H9 (cell line): Measurements from ENCODE around the gene ADAMTS17. TPM values are rescaled to one million over a fixed set of nuclear protein-coding genes. Genes with fewer than 3 reads are reported as not detected.

ENCODE experiments used
- DNase-seq: peaks from one replicate; pipeline ENCODE4 v3.0.0-alpha.2; 2017
- H2AFZ ChIP-seq: one replicate; pipeline ENCODE4 v1.6.1; 2013; ENCODE audit warnings: mild to moderate bottlenecking, low read length, control low read depth, moderate library complexity
- H2AK5ac ChIP-seq: 2 replicates; pipeline ENCODE4 v1.6.1; 2013; ENCODE audit warnings: low read length, control low read depth, mixed read lengths; ENCODE audit not compliant: insufficient read length
- H2BK120ac ChIP-seq: one replicate; pipeline ENCODE4 v1.6.1; 2013; ENCODE audit warnings: low read depth, mild to moderate bottlenecking, low read length, control low read depth, inconsistent platforms; ENCODE audit not compliant: poor library complexity, severe bottlenecking
- H2BK12ac ChIP-seq: 2 replicates; pipeline ENCODE4 v1.6.1; 2013; ENCODE audit warnings: low read length, control low read depth, mixed read lengths, low read depth; ENCODE audit not compliant: insufficient read length
- H2BK15ac ChIP-seq: 2 replicates; pipeline ENCODE4 v1.6.1; 2013; ENCODE audit warnings: low read depth, low read length, control low read depth
- H2BK20ac ChIP-seq: one replicate; pipeline ENCODE4 v1.6.1; 2013; ENCODE audit warnings: low read depth, mild to moderate bottlenecking, low read length, control low read depth, inconsistent platforms; ENCODE audit not compliant: poor library complexity, severe bottlenecking
- H2BK5ac ChIP-seq: 2 replicates; pipeline ENCODE4 v1.6.1; 2013; ENCODE audit warnings: low read length, control low read depth, mixed read lengths; ENCODE audit not compliant: insufficient read length
- H3K14ac ChIP-seq: 2 replicates; pipeline ENCODE4 v1.6.1; 2013; ENCODE audit warnings: low read length, control low read depth; ENCODE audit not compliant: insufficient read depth
- H3K18ac ChIP-seq: 2 replicates; pipeline ENCODE4 v1.6.1; 2013; ENCODE audit warnings: low read depth, mild to moderate bottlenecking, mixed read lengths, low read length, control low read depth; ENCODE audit not compliant: insufficient read length
- H3K23ac ChIP-seq: 2 replicates; pipeline ENCODE4 v1.6.1; 2013; ENCODE audit warnings: low read length, control low read depth, mixed read lengths, low read depth; ENCODE audit not compliant: insufficient read length
- H3K23me2 ChIP-seq: 2 replicates; pipeline ENCODE4 v1.6.1; 2013; ENCODE audit warnings: low read depth, mild to moderate bottlenecking, mixed read lengths, low read length, control low read depth; ENCODE audit not compliant: insufficient read length, poor library complexity, severe bottlenecking
- H3K27ac ChIP-seq: 2 replicates; pipeline ENCODE4 v1.5.1; 2013; ENCODE audit warnings: low read length, control low read depth, mixed read lengths, low read depth; ENCODE audit not compliant: insufficient read length
- H3K27me3 ChIP-seq: 2 replicates; pipeline ENCODE4 v1.6.1; 2013; ENCODE audit warnings: low read length, control low read depth, inconsistent platforms; ENCODE audit not compliant: insufficient read depth
- H3K4ac ChIP-seq: 2 replicates; pipeline ENCODE4 v1.6.1; 2013; ENCODE audit warnings: low read depth, mild to moderate bottlenecking, control low read depth, inconsistent platforms, low read length, moderate library complexity
- H3K4me1 ChIP-seq: 2 replicates; pipeline ENCODE4 v1.6.1; 2013; ENCODE audit warnings: low read length, control low read depth, inconsistent platforms; ENCODE audit not compliant: insufficient read depth
- H3K4me2 ChIP-seq: 2 replicates; pipeline ENCODE4 v1.6.1; 2013; ENCODE audit warnings: low read length, control low read depth, mixed read lengths; ENCODE audit not compliant: insufficient read length, insufficient read depth
- H3K56ac ChIP-seq: 2 replicates; pipeline ENCODE4 v1.6.1; 2013; ENCODE audit warnings: low read depth, mild to moderate bottlenecking, mixed read lengths, low read length, control low read depth; ENCODE audit not compliant: insufficient read length
- H3K79me1 ChIP-seq: 2 replicates; pipeline ENCODE4 v1.6.1; 2013; ENCODE audit warnings: low read depth, mild to moderate bottlenecking, moderate library complexity, low read length, control low read depth, inconsistent platforms; ENCODE audit not compliant: insufficient read depth, poor library complexity, severe bottlenecking
- H3K79me2 ChIP-seq: 2 replicates; pipeline ENCODE4 v1.6.1; 2013; ENCODE audit warnings: low read length, control low read depth, inconsistent platforms; ENCODE audit not compliant: insufficient read depth
- H3K9ac ChIP-seq: 2 replicates; pipeline ENCODE4 v1.6.1; 2013; ENCODE audit warnings: low read length, control low read depth, mixed read lengths; ENCODE audit not compliant: insufficient read length; ENCODE audit errors: extremely low read depth
- H3K9me3 ChIP-seq: one replicate; pipeline ENCODE4 v1.6.1; 2013; ENCODE audit warnings: low read depth, low read length, inconsistent platforms; ENCODE audit not compliant: control insufficient read depth
- H3T11ph ChIP-seq: one replicate; pipeline ENCODE4 v1.6.1; 2013; ENCODE audit warnings: mild to moderate bottlenecking, low read length, control low read depth, inconsistent platforms
- H4K20me1 ChIP-seq: one replicate; pipeline ENCODE4 v1.6.1; 2013; ENCODE audit not compliant: control insufficient read depth, insufficient read length, insufficient read depth
- H4K5ac ChIP-seq: 2 replicates; pipeline ENCODE4 v1.6.1; 2013; ENCODE audit warnings: low read depth, mild to moderate bottlenecking, mixed read lengths, low read length, control low read depth; ENCODE audit not compliant: insufficient read length
- H4K8ac ChIP-seq: replicated peaks from 2 replicates; pipeline ENCODE4 v1.6.1; 2013; ENCODE audit warnings: low read length, control low read depth, mixed read lengths, low read depth; ENCODE audit not compliant: insufficient read length
- H4K91ac ChIP-seq: 2 replicates; pipeline ENCODE4 v1.6.1; 2013; ENCODE audit warnings: low read depth, mild to moderate bottlenecking, moderate library complexity, mixed read lengths, low read length, control low read depth; ENCODE audit not compliant: insufficient read length
- H3K27ac Mint-ChIP-seq, 3 experiments: 2 replicates in 2 of 3; 3 replicates in 1 of 3; pipeline ENCODE4 v1.8.0; 2020 to 2021; ENCODE audit warnings: mixed read lengths in 3 of 3, mild to moderate bottlenecking in 1 of 3, moderate library complexity in 1 of 3
- H3K27me3 Mint-ChIP-seq: 2 replicates; pipeline ENCODE4 v1.8.0; 2021; ENCODE audit warnings: low read depth, mild to moderate bottlenecking, moderate library complexity, mixed read lengths
- H3K36me3 Mint-ChIP-seq, 3 experiments: 2 replicates in 2 of 3; 3 replicates in 1 of 3; pipeline ENCODE4 v1.8.0; 2020 to 2021; ENCODE audit warnings: low read depth in 3 of 3, mixed read lengths in 3 of 3; ENCODE audit not compliant: insufficient read depth in 1 of 3
- H3K4me1 Mint-ChIP-seq, 2 experiments: 2 replicates each; pipeline ENCODE4 v1.8.0; 2020; ENCODE audit warnings: mixed read lengths in 2 of 2
- H3K4me3 Mint-ChIP-seq, 2 experiments: 2 replicates in 1 of 2; 3 replicates in 1 of 2; pipeline ENCODE4 v1.8.0; 2020 to 2021; ENCODE audit warnings: mild to moderate bottlenecking in 2 of 2, mixed read lengths in 2 of 2, moderate library complexity in 1 of 2
- H3K9me3 Mint-ChIP-seq, 2 experiments: 2 replicates in 1 of 2; 3 replicates in 1 of 2; pipeline ENCODE4 v1.8.0; 2020; ENCODE audit warnings: mild to moderate bottlenecking in 2 of 2, mixed read lengths in 2 of 2, moderate library complexity in 1 of 2
- CTCF ChIP-seq: fragments of 200-600 bp; sonication (generic); conservative IDR thresholded peaks from 3 replicates; pipeline ENCODE4 v1.8.0; 2021; ENCODE audit warnings: antibody characterized with exemption, mild to moderate bottlenecking
- WGBS: extraction: QIAGEN DNeasy Blood & Tissue Kit; methylation state at CpG from one replicate; pipeline ENCODE4 v1.1.7; 2013; ENCODE audit warnings: missing lambda C conversion rate, low lambda C conversion rate, mixed read lengths; ENCODE audit not compliant: insufficient read length; ENCODE audit errors: extremely low coverage; 5-methylcytosine and 5-hydroxymethylcytosine counted together
- total RNA-seq: library from RNA; stranded (reverse); gene quantifications from 2 replicates; pipeline ENCODE4 v1.2.1, GENCODE V29; 2021

The ADAMTS17 gene
- total RNA-seq, 1 experiment from 2014 or later, result 2.9 TPM

- no peaks in the 10 kb centered on the region for H3K27me3 Mint-ChIP-seq
- H3K4me1 Mint-ChIP-seq, result peaks cover under 1 to 2% of the 10 kb centered on the region in 2 experiments; a peak in 3 of 4 replicates
- no peaks in the 10 kb centered on the region for H3K9me3 ChIP-seq
- H2BK5ac ChIP-seq, result no peak overlapping the region
- H3K9ac ChIP-seq, result no peak overlapping the region
- no peak overlapping the region for H4K91ac ChIP-seq
- no peak for TF ChIP-seq CTCF
- no peak overlapping the region for H2BK20ac ChIP-seq
- no CpG with 5 or more reads among the region's 8 CpGs for WGBS
- H3K18ac ChIP-seq, result no peak overlapping the region
- no peak overlapping the region for H2BK12ac ChIP-seq
- H4K20me1 ChIP-seq, result no peaks in the 10 kb centered on the region
- no peaks in the 10 kb centered on the region for H3K79me2 ChIP-seq
- no peak overlapping the region for H2BK15ac ChIP-seq
- no peaks in the 10 kb centered on the region for H3K4me1 ChIP-seq
- no peak overlapping the region for H3K4me2 ChIP-seq
- no peak overlapping the region for H3K14ac ChIP-seq
- no peak overlapping the region for H2BK120ac ChIP-seq
- H3K79me1 ChIP-seq, result no peaks in the 10 kb centered on the region
- peaks cover 4 to 12% (median 6%) of the 10 kb centered on the region in 3 experiments; a peak in 4 of 7 replicates for H3K36me3 Mint-ChIP-seq
- no peak overlapping the region for H3K27ac Mint-ChIP-seq
- no peak overlapping the region for H4K5ac ChIP-seq
- H3K4ac ChIP-seq, result no peak overlapping the region
- H2AFZ ChIP-seq, result no peak overlapping the region
- no peak overlapping the region for H3T11ph ChIP-seq
- no peaks in the 10 kb centered on the region for H3K23me2 ChIP-seq
- peaks cover 13 to 19% of the 10 kb centered on the region in 2 experiments for H3K9me3 Mint-ChIP-seq
- H3K23ac ChIP-seq, result no peak overlapping the region
- H3K4me3 Mint-ChIP-seq, result no peak overlapping the region
- H2AK5ac ChIP-seq, result no peak overlapping the region
- no peak overlapping the region for H3K27ac ChIP-seq
- no peak overlapping the region for H4K8ac ChIP-seq
- no peak for DNase-seq
- H3K27me3 ChIP-seq, result no peaks in the 10 kb centered on the region
- H3K56ac ChIP-seq, result no peak overlapping the region
These were observed 45.7 kb downstream of the ADAMTS17 start for GRCh38 chr15:100295939-100296565.
